K562 (cell line): ENCODE measurements around the gene TIMP2. TPM values are rescaled to one million over a fixed set of nuclear protein-coding genes. Genes with fewer than 3 reads are reported as not detected.

ENCODE experiments used
- ATAC-seq: fragments of 200-7000 bp; cut with Tn5 transposase; 3 replicates; pipeline ENCODE4 v1.9.1; 2020; ENCODE audit warnings: moderate library complexity
- BruUV-seq: library from RNA; stranded (reverse); fragments of 400-500 nt; replicated peaks from 2 replicates; lab custom pipeline; 2021; lab: Mats Ljungman, UMichigan
- CTCF ChIA-PET: fragments of 300-600 bp; formaldehyde crosslinking; extraction: SDS; loops from one replicate; lab custom pipeline; 2021; ENCODE audit warnings: low intra/inter-chr PET ratio; lab: Yijun Ruan, JAX
- POLR2A ChIA-PET: fragments of 300-600, 350-650 bp; sonication (Branson Sonifier 250); formaldehyde crosslinking; extraction: SDS; loops from one replicate; lab custom pipeline; 2021; ENCODE audit warnings: antibody characterized with exemption, inconsistent platforms; lab: Yijun Ruan, JAX
- DNase-seq, 4 experiments: peaks; one replicate each; pipeline versions ENCODE4 v3.0.0 to v3.0.0-alpha.2; 2011 to 2018; ENCODE audit warnings: low spot score in 3 of 4, mixed read lengths in 3 of 4; ENCODE audit errors: extremely low read depth in 1 of 4
- FAIRE-seq: peaks from 2 replicates; lab custom pipeline; 2011; peaks lifted over from hg19 to GRCh38; lab: Jason Lieb, UNC
- H2AFZ ChIP-seq: 2 replicates; pipeline ENCODE4 v1.6.0; 2011; ENCODE audit warnings: low read depth, low read length, control low read depth, inconsistent platforms
- H3K27ac ChIP-seq: fragments of 200-600 bp; 3 replicates; pipeline ENCODE4 v1.8.0; 2011; ENCODE audit warnings: low read depth, mild to moderate bottlenecking, control low read depth, inconsistent platforms, low read length, moderate library complexity, mixed read lengths; ENCODE audit errors: extremely low read depth
- H3K27me3 ChIP-seq, 2 experiments: fragments of 300-600 bp in 1 of 2; 2 replicates in 1 of 2; 3 replicates in 1 of 2; pipeline versions ENCODE4 v1.6.0 to v1.8.0; 2011; ENCODE audit warnings: inconsistent platforms in 2 of 2, low read length in 2 of 2, mild to moderate bottlenecking in 1 of 2, mixed read lengths in 1 of 2, moderate library complexity in 1 of 2; ENCODE audit not compliant: control insufficient read depth in 2 of 2, insufficient read depth in 2 of 2
- H3K36me3 ChIP-seq: fragments of 300-600 bp; 3 replicates; pipeline ENCODE4 v1.8.0; 2011; ENCODE audit warnings: mild to moderate bottlenecking, low read length, inconsistent platforms; ENCODE audit not compliant: control insufficient read depth, insufficient read depth
- H3K4me1 ChIP-seq, 2 experiments: fragments of 200-600 bp in 1 of 2; replicated peaks in 1 of 2; 2 replicates in 1 of 2; 3 replicates in 1 of 2; pipeline versions ENCODE4 v1.5.1 to v1.8.0; 2011; ENCODE audit warnings: inconsistent platforms in 2 of 2, low read length in 2 of 2, mild to moderate bottlenecking in 1 of 2, mixed read lengths in 1 of 2, moderate library complexity in 1 of 2; ENCODE audit not compliant: control insufficient read depth in 2 of 2, insufficient read depth in 2 of 2
- H3K4me2 ChIP-seq: 2 replicates; pipeline ENCODE4 v1.6.1; 2011; ENCODE audit warnings: low read length, control low read depth, inconsistent platforms, mixed read lengths; ENCODE audit not compliant: insufficient read depth
- H3K4me3 ChIP-seq: fragments of 200-600 bp; sonication (generic), shearing (Covaris generic); 2 replicates; pipeline ENCODE4 v1.5.1; 2016; ENCODE audit warnings: control low read depth, inconsistent platforms
- H3K79me2 ChIP-seq: fragments of 200-600 bp; 3 replicates; pipeline ENCODE4 v1.8.0; 2011; ENCODE audit warnings: low read length, inconsistent platforms; ENCODE audit not compliant: control insufficient read depth, insufficient read depth
- H3K9ac ChIP-seq, 2 experiments: 2 replicates each; pipeline versions ENCODE4 v1.6.0 to v1.6.1; 2011; ENCODE audit warnings: low read depth in 2 of 2, low read length in 2 of 2, control low read depth in 1 of 2, inconsistent platforms in 1 of 2, mild to moderate bottlenecking in 1 of 2, mixed read lengths in 1 of 2; ENCODE audit not compliant: insufficient read depth in 1 of 2
- H3K9me1 ChIP-seq: one replicate; pipeline ENCODE4 v1.6.0; 2011; ENCODE audit warnings: inconsistent platforms, mild to moderate bottlenecking, low read length, moderate library complexity; ENCODE audit not compliant: control insufficient read depth, insufficient read depth
- H3K9me3 ChIP-seq: replicated peaks from 2 replicates; pipeline ENCODE4 v1.5.1; 2011; ENCODE audit warnings: low read depth, low read length, inconsistent platforms; ENCODE audit not compliant: control insufficient read depth, insufficient read depth
- H4K20me1 ChIP-seq: replicated peaks from 2 replicates; pipeline ENCODE4 v1.6.1; 2011; ENCODE audit warnings: low read length, inconsistent platforms, mixed read lengths; ENCODE audit not compliant: control insufficient read depth, insufficient read depth
- ADNP ChIP-seq: fragments of 200-800 bp; sonication (Bioruptor generic); IDR thresholded peaks from 2 replicates; pipeline ENCODE4 v1.6.1; 2016; ENCODE audit warnings: missing genetic modification characterization, missing compliant biosample characterization
- ARID1B ChIP-seq: fragments of 450-650 bp; IDR thresholded peaks from 2 replicates; pipeline ENCODE4 v1.6.1; 2016; ENCODE audit warnings: antibody characterized with exemption, mild to moderate bottlenecking, inconsistent platforms
- CBFA2T3 ChIP-seq: fragments of 450-650 bp; IDR thresholded peaks from 2 replicates; pipeline ENCODE4 v1.6.1; 2017
- CTBP1 ChIP-seq: fragments of 450-650 bp; IDR thresholded peaks from 2 replicates; pipeline ENCODE4 v1.6.1; 2016; ENCODE audit warnings: borderline replicate concordance
- E2F3 ChIP-seq: fragments of 250-450 bp; sonication (Bioruptor Pico); IDR thresholded peaks from 2 replicates; pipeline ENCODE4 v1.4.0; 2020; ENCODE audit warnings: mild to moderate bottlenecking
- ETV5 ChIP-seq: sonication (generic); formaldehyde crosslinking; IDR thresholded peaks from 2 replicates; pipeline ENCODE4 v1.4.0; 2020; ENCODE audit warnings: low read depth, mild to moderate bottlenecking, missing genetic modification reagents
- GABPB1 ChIP-seq: sonication (generic); formaldehyde crosslinking; IDR thresholded peaks from 2 replicates; pipeline ENCODE4 v1.8.0; 2022; ENCODE audit warnings: mild to moderate bottlenecking, missing genetic modification reagents
- HDAC2 ChIP-seq: fragments of 450-650 bp; IDR thresholded peaks from 2 replicates; pipeline ENCODE4 v1.6.1; 2016; ENCODE audit warnings: mild to moderate bottlenecking
- KAT7 ChIP-seq: sonication (generic); formaldehyde crosslinking; IDR thresholded peaks from 2 replicates; pipeline ENCODE4 v1.8.0; 2022; ENCODE audit warnings: missing genetic modification reagents, mild to moderate bottlenecking, borderline replicate concordance
- MECOM ChIP-seq: fragments of 250-450 bp; sonication (Bioruptor Pico); IDR thresholded peaks from 2 replicates; pipeline ENCODE4 v1.8.0; 2022; ENCODE audit warnings: inconsistent platforms
- MEIS2 ChIP-seq: fragments of 450-650 bp; IDR thresholded peaks from 2 replicates; pipeline ENCODE4 v1.6.1; 2014; ENCODE audit warnings: mild to moderate bottlenecking; ENCODE audit not compliant: partially characterized antibody
- PTRF ChIP-seq: fragments of 450-650 bp; IDR thresholded peaks from 2 replicates; pipeline ENCODE4 v1.6.1; 2016; ENCODE audit warnings: mild to moderate bottlenecking, missing genetic modification characterization, missing compliant biosample characterization
- SMAD4 ChIP-seq: fragments of 250-450 bp; sonication (Bioruptor Pico); conservative IDR thresholded peaks from 2 replicates; pipeline ENCODE4 v1.8.0; 2021; ENCODE audit warnings: inconsistent platforms, mild to moderate bottlenecking, moderate library complexity
- SOX6 ChIP-seq: fragments of 450-650 bp; IDR thresholded peaks from 2 replicates; pipeline ENCODE4 v1.6.1; 2014; ENCODE audit warnings: mild to moderate bottlenecking
- TAF7 ChIP-seq: fragments of 450-650 bp; IDR thresholded peaks from 2 replicates; pipeline ENCODE4 v1.6.1; 2016; ENCODE audit warnings: missing genetic modification characterization, missing compliant biosample characterization
- TAL1 ChIP-seq: fragments of 450-650 bp; IDR thresholded peaks from 2 replicates; pipeline ENCODE4 v1.6.1; 2016; ENCODE audit warnings: mild to moderate bottlenecking
- TCF3 ChIP-seq: sonication (generic); formaldehyde crosslinking; IDR thresholded peaks from 2 replicates; pipeline ENCODE4 v1.4.0; 2020; ENCODE audit warnings: mild to moderate bottlenecking, missing genetic modification reagents
- TEAD4 ChIP-seq, 2 experiments: sonication (generic) in 1 of 2; formaldehyde crosslinking in 1 of 2; IDR thresholded peaks; 2 replicates each; pipeline versions ENCODE4 v1.6.1 to v1.8.0; 2012 to 2022; ENCODE audit warnings: borderline replicate concordance in 1 of 2, inconsistent platforms in 1 of 2, low read length in 1 of 2, mild to moderate bottlenecking in 1 of 2, missing genetic modification reagents in 1 of 2
- ZBTB12 ChIP-seq: fragments of 250-450 bp; sonication (Bioruptor Pico); IDR thresholded peaks from 2 replicates; pipeline ENCODE4 v1.4.0; 2020
- ZBTB5 ChIP-seq: fragments of 450-650 bp; IDR thresholded peaks from 2 replicates; pipeline ENCODE4 v1.6.1; 2017; ENCODE audit warnings: antibody characterized with exemption
- ZFP36 ChIP-seq: fragments of 150-350 bp; IDR thresholded peaks from 2 replicates; pipeline ENCODE4 v1.6.1; 2018; ENCODE audit warnings: low read length, low read depth; ENCODE audit not compliant: partially characterized antibody
- ZNF217 ChIP-seq: sonication (generic); formaldehyde crosslinking; IDR thresholded peaks from 2 replicates; pipeline ENCODE4 v1.8.0; 2022; ENCODE audit warnings: mild to moderate bottlenecking, missing genetic modification reagents
- ZNF766 ChIP-seq: fragments of 200-800 bp; sonication (Bioruptor generic); conservative IDR thresholded peaks from 2 replicates; pipeline ENCODE4 v1.6.1; 2016; ENCODE audit warnings: missing genetic modification characterization, missing compliant biosample characterization
- WGBS: fragments of 100-300 bp; shearing (Covaris generic); methylation state at CpG from one replicate; pipeline ENCODE4 v1.1.6; 2016; ENCODE audit warnings: low coverage, mixed read lengths; ENCODE audit not compliant: insufficient coverage; ENCODE audit errors: missing lambda C conversion rate; 5-methylcytosine and 5-hydroxymethylcytosine counted together
- in situ Hi-C: fragments of 300-500 bp; cut with MboI; formaldehyde crosslinking; loops from 4 replicates; pipeline ENCODE4 v1.15.0; 2018; ENCODE audit warnings: inconsistent platforms, mixed read lengths
- intact Hi-C: fragments of 100-400 bp; cut with micrococcal nuclease; formaldehyde crosslinking; loops from 2 replicates; pipeline ENCODE4 v1.14.2; 2022
- polyA plus RNA-seq, 8 experiments: library from polyadenylated mRNA; depleted of rRNA in 4 of 8; stranded (reverse) in 5 of 8; unstranded in 3 of 8; fragments of >200 nt; fragmentation: Nextera tagmentation in 2 of 8; fragmentation: Illumina TruSeq in 1 of 8; extraction: Ambion mirVana in 2 of 8; extraction: Trizol in 1 of 8; gene quantifications; 2 replicates each; pipeline versions ENCODE4 v1.2.1 to v1.2.3, GENCODE V29; 2011 to 2014; ENCODE audit warnings: inconsistent platforms in 1 of 8, missing spikeins in 1 of 8
- total RNA-seq, 7 experiments: library from RNA; depleted of rRNA in 6 of 7; stranded (reverse); fragments of >200 nt in 6 of 7; fragmentation: Illumina TruSeq in 2 of 7; extraction: Trizol in 2 of 7; gene quantifications; 2 replicates each; pipeline versions ENCODE4 v1.2.1 to v1.2.3, GENCODE V29; 2011 to 2021; ENCODE audit warnings: low replicate concordance in 1 of 7

The TIMP2 gene
- total and polyA plus RNA-seq, 9 of the 15 experiments (the other 6 are each of a cell fraction or from before 2014, with no cell fraction given): 0.55 TPM; not detected in 8

GRCh38 chr17:78921437-78921971 lies 3.7 kb downstream of the TIMP2 start:
- ATAC-seq: no peak; the same call in 2 of the 3 replicates
- H3K79me2 ChIP-seq: no peaks in the 10 kb centered on the region
- no peaks in the 10 kb centered on the region for H3K9me3 ChIP-seq
- no peaks in the 10 kb centered on the region for H3K9me1 ChIP-seq
- H3K36me3 ChIP-seq: no peaks in the 10 kb centered on the region
- H3K27ac ChIP-seq: no peak overlapping the region
- 0 out of 4 replicates have a peak overlapping the region, but pooled peaks of 1 of the 2 experiments have one; percentile 26 for H3K9ac ChIP-seq
- POLR2A ChIA-PET: interaction anchor here (0.7 to 1.0 kb wide), 2 partner anchors 58 kb away, joined by 3 to 6 read pairs; partner anchors contain the start of gene LGALS3BP
- H2AFZ ChIP-seq: no peak overlapping the region
- BruUV-seq: no TSS peak
- peaks cover 18% of the 10 kb centered on the region; the same call in 1 of the 2 replicates for H4K20me1 ChIP-seq
- H3K27me3 ChIP-seq: peaks cover 57 to 80% of the 10 kb centered on the region in 2 experiments
- CTCF ChIA-PET: no interaction called here
- FAIRE-seq: no peak
- in situ Hi-C loops (no loop called here), intact Hi-C loops (no loop called here)
- 2% methylated on average over 8 of the region's 8 CpGs for WGBS
- peak in 2 of 4 experiments; percentile 30 to 35 for DNase-seq
- H3K4me3 ChIP-seq: no peak overlapping the region
- H3K4me2 ChIP-seq: no peak overlapping the region
- peaks cover 0 to 22% of the 10 kb centered on the region in 2 experiments; a peak in 2 of 5 replicates for H3K4me1 ChIP-seq
- TF ChIP-seq ZBTB12 (CRISPR knock-in tag): no peak
- no peak for TF ChIP-seq PTRF (tag)
- peak; percentile 80 for TF ChIP-seq ARID1B
- TF ChIP-seq MEIS2: peak; percentile 54
- TF ChIP-seq CBFA2T3: peak; percentile 84
- peak; percentile 75 for TF ChIP-seq HDAC2
- no peak for TF ChIP-seq ZNF217
- TF ChIP-seq ZFP36: no peak
- peak; percentile 85 for TF ChIP-seq TAL1
- TF ChIP-seq ZBTB5: no peak
- TF ChIP-seq E2F3 (CRISPR knock-in tag): no peak
- no peak for TF ChIP-seq KAT7
- no peak for TF ChIP-seq TAF7 (tag)
- peak; percentile 96 for TF ChIP-seq MECOM
- no peak for TF ChIP-seq ZNF766 (CRISPR knock-in tag)
- peak; percentile 60; the same call in 1 of the 2 replicates for TF ChIP-seq SOX6
- 0 out of 2 replicates have a peak, but pooled peaks have one; percentile 19 for TF ChIP-seq GABPB1 (CRISPR knock-in tag)
- peak; percentile 94 for TF ChIP-seq CTBP1
- TF ChIP-seq ADNP (tag): no peak
- peak; percentile 56; the same call in 1 of the 2 replicates for TF ChIP-seq ETV5
- peak; percentile 80 for TF ChIP-seq TCF3
- peak; percentile 87 for TF ChIP-seq TEAD4 (IDR thresholded peaks at IDR 0.05; ENCODE audit: low read length)
- TF ChIP-seq TEAD4 (CRISPR knock-in tag; IDR thresholded peaks at IDR 0.05; ENCODE audit: borderline replicate concordance): no peak
- peak; percentile 94 for TF ChIP-seq SMAD4 (CRISPR knock-in tag)
